GM18499 (cell line): ENCODE results near the gene PCBD1.

Experiments used
- ATAC-seq: cut with Tn5 transposase; IDR thresholded peaks from one replicate; pipeline ENCODE4 v1.9.1; 2021; ENCODE audit warnings: moderate number of reproducible peaks; ENCODE audit not compliant: insufficient read depth, unreplicated experiment

The PCBD1 gene

DNA sequence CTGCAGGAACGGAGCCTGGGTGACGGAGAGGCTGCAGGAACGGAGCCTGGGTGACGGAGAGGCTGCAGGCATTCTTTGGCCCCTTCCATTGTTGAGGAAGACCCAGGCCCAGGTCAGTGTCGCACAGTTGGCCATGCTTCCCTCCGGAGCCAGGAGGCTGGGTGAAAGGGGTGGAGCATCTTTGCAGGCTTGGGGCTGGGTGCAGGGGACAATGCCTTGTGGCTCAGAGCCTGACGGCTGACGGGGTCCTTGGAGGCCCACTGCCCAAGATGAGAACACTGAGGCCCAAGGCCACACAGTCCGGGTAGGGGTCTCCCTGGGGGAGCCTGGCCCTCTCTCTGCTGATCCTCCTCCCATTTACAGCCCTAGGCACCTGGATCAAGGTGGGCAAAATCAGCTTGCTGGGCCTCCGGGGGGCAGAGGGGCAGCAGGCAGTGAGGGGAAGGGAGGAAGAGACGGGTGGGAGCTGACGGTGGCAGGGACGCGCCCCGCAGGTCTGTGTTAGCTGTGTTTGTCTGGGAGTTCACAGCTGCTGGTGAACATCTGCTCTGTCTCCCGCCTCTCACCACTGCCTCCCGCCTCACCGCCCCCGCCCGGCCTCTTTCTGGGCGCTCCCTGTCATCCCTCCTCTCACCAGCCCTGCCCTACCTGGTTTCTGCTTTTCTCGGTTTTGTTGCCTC is 30.6 kb upstream of the PCBD1 start:
- ATAC-seq: no peak

DNA sequence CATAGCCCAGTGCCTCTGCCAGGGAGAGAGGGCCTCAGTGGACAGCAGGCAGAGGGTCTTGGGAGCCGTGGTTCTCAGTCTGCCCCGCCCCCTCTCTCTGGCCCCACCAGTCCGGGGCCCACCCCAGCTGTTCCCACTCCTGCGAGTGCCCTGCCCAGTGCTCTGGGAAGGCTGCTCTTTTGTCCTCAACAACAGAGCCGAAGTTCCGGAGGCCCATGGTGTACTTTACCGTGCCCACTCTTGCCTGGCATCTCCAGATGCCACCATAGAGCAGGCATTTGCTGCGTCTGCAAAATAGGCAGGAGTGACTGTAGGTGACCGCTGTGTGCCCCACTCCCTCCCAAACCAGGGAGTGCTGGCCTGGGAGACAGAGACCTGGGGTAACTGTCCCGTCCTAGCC is 29.3 kb upstream of the PCBD1 start:
- ATAC-seq: no peak

DNA sequence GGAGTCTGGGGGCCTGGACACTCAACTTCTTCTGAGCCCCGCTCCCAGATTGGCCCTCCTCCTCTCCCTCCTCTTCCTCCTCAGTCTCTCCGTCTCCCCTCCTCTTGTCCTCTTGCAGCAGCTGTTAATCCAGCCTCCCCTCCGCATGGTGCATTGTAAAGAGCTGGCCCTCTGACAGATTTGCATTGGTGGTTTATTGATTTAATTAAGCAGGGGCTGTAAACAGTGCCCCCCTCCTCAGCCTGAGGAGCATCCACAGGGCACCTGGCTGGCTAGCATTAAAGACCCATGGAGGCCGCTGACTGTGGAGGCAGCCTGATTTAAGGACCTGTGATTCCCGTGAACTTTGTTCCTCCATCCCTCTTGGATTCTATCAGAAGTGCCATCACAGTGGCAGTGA is 28.9 kb upstream of the PCBD1 start:
- no peak for ATAC-seq

DNA sequence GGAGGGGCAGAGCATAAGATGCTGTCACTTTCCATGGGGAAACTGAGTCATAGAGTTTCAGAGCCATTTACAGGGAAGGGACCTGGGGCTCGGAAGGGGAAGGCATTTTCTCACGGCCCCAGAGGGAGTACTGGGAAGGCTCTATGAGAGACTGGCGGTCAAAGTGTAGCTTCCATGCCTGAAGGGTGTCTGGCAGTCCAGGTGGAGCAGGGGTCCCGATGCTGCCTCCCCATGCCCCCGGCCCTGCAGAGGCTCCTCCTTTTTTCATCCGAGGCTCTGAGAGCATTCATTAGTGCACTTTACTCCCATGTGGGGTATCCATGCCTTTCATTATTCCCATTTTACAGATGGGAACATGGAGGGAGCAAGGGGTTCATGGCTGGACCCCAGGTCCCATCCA is 27.9 kb upstream of the PCBD1 start:
- no peak for ATAC-seq

DNA sequence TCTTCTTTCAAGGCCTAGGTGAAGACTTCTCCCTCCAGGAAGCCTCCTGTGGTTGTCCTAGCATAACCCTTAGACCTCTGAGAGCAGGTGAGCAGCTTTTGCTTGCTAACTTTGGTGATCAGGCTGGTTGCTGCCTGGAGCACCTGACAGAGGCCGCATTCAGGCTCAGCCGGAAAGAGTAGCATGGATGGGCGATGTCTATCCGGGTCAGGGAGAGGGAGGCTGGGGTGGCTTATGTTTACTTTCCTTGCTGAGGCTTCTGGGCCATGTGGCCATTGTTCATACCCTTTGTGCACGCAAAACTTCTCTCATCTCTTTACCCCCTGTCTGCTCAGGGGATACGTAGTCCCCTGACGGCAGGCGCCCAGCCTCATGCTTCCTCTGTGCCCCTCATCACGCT is 27.4 kb upstream of the PCBD1 start:
- ATAC-seq: no peak

DNA sequence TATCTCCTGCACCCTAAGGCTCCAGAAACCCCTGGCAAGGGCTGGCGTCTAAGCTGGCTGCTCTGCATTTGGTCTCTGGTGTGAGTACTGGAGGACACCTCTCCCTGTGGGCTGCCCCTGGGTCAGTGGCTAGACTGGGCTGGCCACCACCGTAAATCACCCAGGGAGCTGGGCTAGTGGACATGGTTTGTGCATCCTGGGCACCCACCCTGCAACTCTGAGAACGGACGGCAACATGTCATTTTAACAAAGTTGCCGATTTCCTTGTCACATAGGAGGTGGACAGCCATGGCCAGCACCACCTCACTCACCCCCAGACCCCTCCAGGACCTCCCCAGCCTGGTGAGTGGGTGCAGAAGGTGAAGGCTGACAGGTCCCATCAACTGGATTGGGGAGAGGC is 26.8 kb upstream of the PCBD1 start:
- ATAC-seq: no peak

DNA sequence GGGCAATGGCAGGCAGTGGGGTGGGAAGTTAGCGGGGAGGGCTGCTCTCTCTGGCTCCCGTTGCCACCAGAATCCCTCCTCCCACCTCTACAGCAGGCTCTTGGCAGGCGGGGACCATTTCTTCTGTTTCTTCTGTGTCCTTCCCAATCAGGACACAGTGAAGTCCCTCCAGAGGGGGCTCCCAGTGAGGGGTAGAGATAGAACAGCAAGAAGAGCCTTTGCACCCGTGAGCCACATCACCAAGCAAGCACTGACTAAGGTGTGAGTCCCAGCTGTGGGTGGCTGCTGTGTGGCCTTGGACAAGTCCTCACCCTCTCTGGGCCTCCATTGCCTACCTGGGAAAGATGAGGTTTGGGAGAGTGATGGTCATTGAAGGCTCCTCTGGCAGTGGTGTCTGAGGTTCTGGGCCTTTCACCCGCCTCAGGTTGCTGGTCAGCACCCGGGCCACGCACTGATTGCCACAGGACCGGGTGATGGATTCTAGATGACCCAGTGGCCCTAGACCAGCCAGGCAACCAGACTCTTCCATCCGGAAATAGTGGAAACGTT is 26.0 kb upstream of the PCBD1 start:
- ATAC-seq: no peak

DNA sequence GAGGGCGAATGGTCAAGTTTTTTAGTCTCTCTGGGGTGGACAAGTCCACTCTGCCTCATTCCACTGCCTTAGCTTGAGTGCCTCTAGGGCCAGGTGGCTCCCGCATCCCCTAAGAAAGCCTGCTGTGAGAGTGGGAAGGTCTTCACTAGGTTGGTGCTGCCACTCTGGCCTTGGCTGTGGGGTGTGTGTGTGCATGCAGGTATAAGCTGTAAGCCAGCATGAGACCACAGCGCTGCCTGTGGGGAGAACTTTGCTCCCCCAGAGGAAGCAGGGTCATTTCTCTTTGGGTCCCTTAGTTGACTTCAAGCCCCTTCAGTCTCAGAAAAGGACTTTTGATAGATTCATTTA is 25.5 kb upstream of the PCBD1 start:
- ATAC-seq: no peak

DNA sequence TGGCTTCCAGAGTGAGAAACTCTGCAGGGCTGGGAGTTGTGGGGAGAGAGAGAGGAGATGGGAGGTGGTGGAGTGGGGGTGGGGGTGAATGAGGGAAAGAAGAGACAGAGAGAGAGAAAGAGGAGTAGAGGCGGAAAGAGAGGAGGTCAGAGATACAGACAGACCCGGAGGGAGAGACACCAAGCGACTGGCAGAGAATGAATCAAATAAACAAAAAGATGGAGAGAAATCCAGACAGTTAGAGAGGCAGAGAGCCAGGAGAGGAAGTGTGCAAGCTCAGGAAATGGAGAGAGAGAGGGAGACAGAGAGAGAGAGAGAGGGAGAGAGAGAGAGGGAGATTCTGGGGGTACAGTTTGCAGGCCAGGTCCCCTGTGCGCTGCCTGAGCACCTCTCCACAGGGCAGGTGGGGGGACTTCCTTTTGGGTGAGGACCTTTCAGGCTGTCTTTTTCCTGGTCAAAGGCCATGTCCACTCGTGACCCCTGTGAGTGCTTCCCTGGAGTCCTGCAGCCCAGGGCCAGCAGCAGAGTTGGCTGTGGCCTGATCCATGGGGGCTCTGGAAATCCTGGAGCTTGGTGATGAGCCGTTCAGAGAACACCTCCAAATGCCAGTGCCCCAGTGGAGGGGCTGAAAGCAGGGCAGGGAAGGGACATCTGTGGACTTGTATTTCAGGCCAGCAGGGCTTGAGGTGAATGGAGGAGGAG is 25.0 kb upstream of the PCBD1 start:
- no peak for ATAC-seq

DNA sequence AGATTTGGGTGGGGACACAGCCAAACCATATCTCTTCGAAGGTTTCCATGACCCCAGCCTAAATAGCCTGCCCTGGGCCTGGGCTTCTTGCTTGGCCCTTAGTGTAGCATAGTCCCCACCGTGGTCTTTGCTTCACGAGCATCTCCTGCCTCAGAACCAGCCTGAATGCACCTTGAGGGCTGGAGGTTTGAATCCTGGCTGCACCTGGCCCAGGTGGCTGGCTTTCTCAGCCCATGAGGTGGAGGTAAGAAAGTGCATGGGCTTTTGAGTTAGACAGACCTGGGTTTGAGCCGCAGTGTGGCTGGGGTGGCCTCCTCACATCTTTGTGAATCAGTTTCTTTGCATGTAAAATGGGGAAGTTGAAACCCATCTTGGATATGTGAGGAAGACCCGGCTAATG is 24.2 kb upstream of the PCBD1 start:
- no peak for ATAC-seq

DNA sequence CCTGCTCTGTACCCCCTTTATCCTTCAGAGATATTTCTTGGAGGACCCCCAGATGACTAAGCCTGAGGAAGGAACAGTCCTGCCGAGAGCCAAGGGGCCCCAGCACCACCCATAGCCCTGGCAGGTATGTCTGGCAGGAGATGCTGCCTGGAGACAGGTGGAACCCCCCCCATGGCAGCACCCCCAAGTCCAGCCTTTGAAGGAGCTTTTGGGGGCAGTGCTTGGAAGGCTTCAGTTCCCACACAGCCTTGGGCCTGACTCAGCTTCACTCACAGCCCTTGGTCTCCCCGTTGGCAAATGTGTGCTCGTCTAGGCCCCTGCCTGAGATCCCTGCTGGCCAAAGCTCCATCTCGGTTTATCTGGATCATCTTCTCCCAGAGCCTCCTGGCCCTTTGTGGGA is 23.0 kb upstream of the PCBD1 start:
- no peak for ATAC-seq

DNA sequence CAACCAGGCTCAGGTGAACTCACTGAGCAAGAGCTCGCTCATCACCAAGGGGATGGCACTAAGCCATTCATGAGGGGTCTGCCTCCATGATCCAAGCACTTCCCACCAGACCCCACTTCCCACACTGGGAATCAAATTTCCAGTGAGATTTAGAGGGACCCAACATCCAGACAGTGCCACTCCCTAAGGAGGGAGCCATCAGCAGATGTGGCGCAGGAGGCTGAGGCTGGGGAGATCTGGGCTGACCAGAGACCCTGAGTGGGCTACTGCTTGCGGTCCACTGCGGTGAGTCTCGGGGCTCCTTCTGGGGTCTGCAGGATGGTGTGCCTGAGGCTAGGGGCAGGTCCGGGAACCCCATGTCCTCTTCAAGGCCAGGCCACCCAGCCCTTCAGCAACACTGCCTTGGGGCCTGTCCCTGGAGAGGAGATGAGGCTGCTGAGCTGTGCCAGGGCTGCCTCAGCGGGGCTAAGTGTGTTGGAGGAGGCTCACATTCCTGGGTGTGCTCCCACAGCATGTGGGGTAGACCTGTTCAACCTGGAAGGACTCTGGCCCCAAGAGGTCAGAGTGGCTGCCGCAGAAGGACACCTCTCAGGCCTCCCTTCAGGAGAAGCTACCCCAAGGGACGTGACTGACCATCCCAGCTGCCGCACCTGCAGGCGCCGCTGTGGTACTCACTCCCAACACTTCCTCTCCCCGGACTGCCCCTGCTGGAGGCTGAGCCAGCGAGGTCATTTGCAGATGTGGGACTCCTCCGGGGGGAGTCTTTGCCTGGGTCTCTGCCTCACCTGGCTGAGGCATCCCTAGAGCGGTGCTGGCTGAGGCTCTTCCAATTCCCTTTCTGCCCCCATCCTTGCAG is 22.3 kb upstream of the PCBD1 start:
- no peak for ATAC-seq

DNA sequence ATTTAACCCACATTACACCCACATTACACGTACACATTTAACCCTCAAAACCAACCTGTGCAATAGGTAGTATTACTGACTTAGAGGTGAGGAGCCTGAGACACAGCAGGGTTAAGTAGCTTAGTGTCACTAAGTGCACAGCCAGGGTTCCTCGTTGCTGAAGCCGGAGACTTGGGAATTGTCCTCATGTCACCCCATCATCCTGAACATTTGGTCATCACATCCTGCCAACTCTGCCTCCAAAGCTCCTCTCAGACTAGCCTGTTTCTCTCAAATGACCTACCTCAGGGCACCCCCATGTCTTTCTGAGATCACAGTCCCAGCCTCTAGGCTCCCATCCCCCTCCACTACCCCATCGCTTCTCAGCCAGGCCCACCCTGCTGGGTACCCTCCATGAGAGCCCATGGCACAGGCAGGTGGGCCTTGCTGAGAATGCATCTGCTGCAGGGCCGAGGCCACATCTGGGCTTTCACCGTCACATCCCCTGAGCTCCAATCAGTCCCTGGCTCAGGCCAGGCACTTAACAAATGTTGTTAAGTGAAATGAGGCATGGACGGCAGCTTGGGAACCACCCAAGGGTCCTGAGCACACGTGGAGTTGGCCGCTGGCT is 21.1 kb upstream of the PCBD1 start:
- ATAC-seq: no peak

DNA sequence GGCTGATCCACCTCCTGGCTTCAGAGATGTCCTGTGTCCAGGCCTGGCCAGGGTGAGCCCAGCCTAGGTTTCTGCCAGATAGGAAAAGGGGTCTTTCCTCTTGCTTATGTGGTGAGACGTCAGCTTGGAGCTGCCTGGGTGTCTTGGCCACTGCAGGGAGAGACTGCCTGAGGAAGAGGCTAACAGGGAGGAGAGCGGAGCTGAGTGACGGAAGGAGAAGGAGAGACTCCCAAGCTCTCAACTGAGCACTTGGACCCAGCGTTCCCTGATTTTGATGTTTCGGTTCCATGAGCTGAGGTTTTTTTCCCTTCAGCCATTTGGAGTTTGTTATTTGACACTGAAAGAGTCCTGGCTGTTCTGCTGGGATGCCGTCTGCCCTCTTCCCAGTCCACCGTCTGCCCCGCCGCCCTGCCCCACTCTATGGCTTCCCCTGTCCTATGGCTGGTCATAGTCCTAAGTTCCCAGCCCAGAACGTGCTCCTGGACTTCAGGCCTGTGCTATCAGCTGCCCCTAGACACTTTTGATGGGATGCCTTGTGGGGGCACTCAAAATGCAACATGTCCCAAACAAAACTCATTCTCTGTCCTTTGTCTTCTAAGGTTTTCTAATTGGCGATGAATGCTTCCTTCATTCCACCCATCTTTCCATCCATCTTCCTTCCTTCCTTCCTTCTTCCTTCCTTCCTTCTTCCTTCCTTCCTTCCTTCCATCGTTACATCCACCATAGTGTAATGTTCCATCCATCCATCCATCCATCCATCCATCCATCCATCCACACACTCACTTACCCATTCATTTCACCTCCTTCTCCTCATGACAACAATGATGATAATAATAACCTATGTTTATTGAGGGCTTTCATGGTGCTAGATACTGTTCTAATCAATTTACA is 20.3 kb upstream of the PCBD1 start:
- ATAC-seq: no peak

DNA sequence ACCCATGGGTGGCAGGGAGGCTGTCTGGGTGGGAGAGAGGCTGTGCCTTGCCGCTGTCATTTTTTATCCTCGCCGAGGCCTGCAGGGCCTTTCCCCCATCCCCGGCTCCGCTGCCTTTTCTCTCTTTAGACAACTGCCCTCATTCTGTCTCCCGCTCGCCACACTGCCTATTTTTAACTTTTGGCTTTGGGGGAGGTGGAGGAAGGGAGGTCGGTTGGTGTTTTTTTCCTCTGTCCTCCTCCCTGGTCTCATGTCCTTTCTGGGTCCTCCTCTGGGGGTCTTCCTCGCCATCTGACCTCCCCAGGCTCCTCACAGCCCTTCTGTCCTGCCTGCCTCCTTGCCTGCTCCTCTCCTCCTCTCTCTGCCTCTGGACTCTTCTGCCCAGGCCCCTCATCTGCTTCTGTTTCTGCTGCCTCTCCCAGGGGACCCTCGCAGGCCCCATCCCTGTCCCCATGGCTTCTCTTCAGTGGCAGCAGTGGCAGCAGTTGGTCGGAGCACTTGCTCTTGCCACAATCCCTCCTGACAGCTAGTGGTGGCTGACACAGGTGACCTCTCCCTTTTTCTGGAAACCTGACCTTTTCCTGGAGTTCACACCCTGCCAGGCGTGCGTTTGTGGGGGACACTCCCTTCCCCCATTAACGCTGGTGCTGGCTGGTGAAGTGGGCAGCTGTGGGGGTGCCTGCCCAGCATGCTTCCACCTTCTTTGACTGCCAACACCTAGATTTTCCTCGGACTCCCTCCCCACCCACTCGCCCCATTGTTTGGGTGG is 19.5 kb upstream of the PCBD1 start:
- ATAC-seq: no peak

DNA sequence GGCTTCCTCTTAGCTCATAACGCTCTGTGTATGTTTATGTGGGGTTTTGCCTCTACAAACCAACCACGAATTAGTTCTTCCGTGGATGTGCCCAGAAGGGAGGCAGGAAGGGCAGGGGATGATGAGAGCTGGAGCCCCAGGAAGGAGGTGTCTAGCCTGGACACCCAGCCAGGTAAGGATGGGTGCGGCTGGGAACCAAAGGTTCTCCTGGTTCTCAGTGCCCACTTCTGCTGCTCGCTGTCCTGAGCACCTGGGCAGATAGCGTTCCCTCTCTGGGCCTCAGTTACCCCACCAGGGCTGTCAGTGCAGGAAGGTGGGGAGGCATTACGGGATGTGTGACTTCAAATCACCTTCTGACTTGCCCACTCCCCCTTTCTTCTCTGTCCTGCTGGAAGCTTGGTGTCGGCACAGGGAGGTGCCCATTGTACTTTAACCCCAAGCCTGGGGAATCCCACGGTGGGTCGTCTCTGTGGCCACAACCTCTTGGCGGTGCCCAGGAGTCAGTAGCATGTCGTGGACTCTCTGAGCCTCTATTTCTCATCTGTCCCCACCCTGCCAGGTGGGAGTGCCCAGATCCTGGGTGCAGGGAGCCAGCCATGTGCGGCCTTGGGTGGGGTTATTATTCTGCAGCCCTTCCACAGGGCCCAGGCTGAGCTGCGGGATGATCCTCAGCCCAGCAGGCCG is 18.7 kb upstream of the PCBD1 start:
- ATAC-seq: no peak

DNA sequence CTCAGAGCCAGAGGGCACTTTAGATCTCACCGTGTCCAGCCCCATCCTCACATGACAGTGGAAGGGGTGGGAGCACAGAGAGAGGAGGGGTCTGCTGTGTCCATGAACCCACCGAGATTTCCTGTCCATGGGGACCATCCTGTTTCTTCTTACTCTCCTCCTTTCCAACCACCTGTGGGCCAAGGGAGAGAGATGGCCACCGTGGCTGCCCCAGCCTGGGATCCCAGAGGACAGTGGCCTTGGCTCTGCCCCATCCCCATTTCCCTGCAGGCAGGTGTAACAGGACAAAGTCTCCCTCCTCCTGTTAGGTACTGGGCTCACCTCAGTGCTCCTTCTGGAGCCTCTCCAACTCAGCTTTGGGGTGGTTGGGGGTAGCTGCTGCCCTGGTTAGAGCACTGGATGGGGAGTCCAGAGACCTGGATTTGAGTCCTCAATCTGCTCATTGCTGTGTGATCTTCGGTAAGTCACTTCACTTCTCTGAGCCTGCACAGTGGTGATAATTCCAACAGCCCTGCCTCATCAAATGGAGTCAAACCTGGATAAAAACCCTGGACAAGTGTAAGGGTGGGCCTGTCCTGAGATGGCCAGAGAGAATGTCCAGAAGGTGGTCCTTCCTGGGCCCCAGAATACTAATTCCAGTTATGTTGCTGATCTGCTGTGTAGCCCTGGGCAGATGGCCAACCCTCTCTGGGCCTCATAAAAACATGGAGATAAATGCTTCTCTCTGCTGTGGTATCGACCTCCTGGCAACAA is 17.8 kb upstream of the PCBD1 start:
- no peak for ATAC-seq
